B cell (primary cell): ENCODE data around the gene CTNNA1. TPM values are rescaled to one million over a fixed set of nuclear protein-coding genes. Genes with fewer than 3 reads are reported as not detected.

Experiments used
- ATAC-seq: fragments of 200-7000 bp; cut with Tn5 transposase; one replicate; pipeline ENCODE4 v1.10.0; 2021; ENCODE audit warnings: low read depth, mild to moderate bottlenecking, moderate number of reproducible peaks, moderate library complexity
- CTCF ChIA-PET: fragments of 350-600 bp; sonication (Branson Sonifier 250); formaldehyde crosslinking; loops from one replicate; lab custom pipeline; 2021; ENCODE audit warnings: antibody characterized with exemption, inconsistent platforms; lab: Charles Lee
- POLR2A ChIA-PET: fragments of 350-600 bp; sonication (Branson Sonifier 250); formaldehyde crosslinking; loops from one replicate; lab custom pipeline; 2021; ENCODE audit warnings: antibody characterized with exemption; lab: Charles Lee
- DNase-seq: peaks from one replicate; pipeline ENCODE4 v3.0.0; 2013
- H2AFZ ChIP-seq: 2 replicates; pipeline ENCODE4 v1.6.1; 2012; ENCODE audit warnings: mild to moderate bottlenecking, low read depth, low read length; ENCODE audit not compliant: insufficient read depth, poor library complexity, severe bottlenecking
- H3K27ac ChIP-seq, 2 donors: 1 replicate in 1 of 2; 2 replicates in 1 of 2; pipeline ENCODE4 v1.5.1; 2012 to 2013; ENCODE audit warnings: low read length in 2 of 2, mild to moderate bottlenecking in 2 of 2, moderate library complexity in 1 of 2
- H3K27me3 ChIP-seq, 4 experiments: fragments of 200-600 bp in 1 of 4; sonication (generic) in 1 of 4; replicated peaks in 1 of 4; 1 replicate in 2 of 4; 2 replicates in 2 of 4; pipeline versions ENCODE4 v1.6.1 to v1.7.0; 2013 to 2016; ENCODE audit warnings: low read length in 3 of 4, mild to moderate bottlenecking in 2 of 4, mixed read lengths in 1 of 4, moderate library complexity in 1 of 4; ENCODE audit not compliant: insufficient read depth in 4 of 4, control insufficient read depth in 3 of 4; ENCODE audit errors: control extremely low read depth in 1 of 4
- H3K36me3 ChIP-seq, 2 experiments: replicated peaks in 1 of 2; 1 replicate in 1 of 2; 2 replicates in 1 of 2; pipeline versions ENCODE4 v1.6.1 to v1.7.1; 2013; ENCODE audit warnings: low read length in 1 of 2; ENCODE audit not compliant: insufficient read depth in 2 of 2, control insufficient read depth in 1 of 2; ENCODE audit errors: control extremely low read depth in 1 of 2, extremely low read depth in 1 of 2
- H3K4me1 ChIP-seq, 2 donors: fragments of 200-600 bp in 1 of 2; sonication (generic) in 1 of 2; 1 replicate in 1 of 2; 2 replicates in 1 of 2; pipeline versions ENCODE4 v1.5.1 to v1.6.1; 2013 to 2017; ENCODE audit warnings: low read length in 2 of 2; ENCODE audit not compliant: control insufficient read depth in 2 of 2, insufficient read depth in 2 of 2
- H3K4me2 ChIP-seq: replicated peaks from 2 replicates; pipeline ENCODE3; 2012; ENCODE audit warnings: mild to moderate bottlenecking, low read depth, low read length; ENCODE audit not compliant: poor library complexity, severe bottlenecking
- H3K4me3 ChIP-seq, 5 experiments: fragments of 200-600 bp in 1 of 5; sonication (generic) in 1 of 5; 1 replicate in 3 of 5; 2 replicates in 2 of 5; pipeline versions ENCODE4 v1.5.1 to v1.7.0; 2011 to 2016; ENCODE audit warnings: low read length in 4 of 5, mild to moderate bottlenecking in 4 of 5, low read depth in 2 of 5, control low read depth in 1 of 5, moderate library complexity in 1 of 5; ENCODE audit not compliant: insufficient read depth in 1 of 5; ENCODE audit errors: control extremely low read depth in 1 of 5, extremely low read depth in 1 of 5
- H3K79me2 ChIP-seq: fragments of 200-600 bp; sonication (generic); one replicate; pipeline ENCODE4 v1.6.0; 2016; ENCODE audit warnings: low read length; ENCODE audit not compliant: control insufficient read depth, insufficient read depth
- H3K9ac ChIP-seq: fragments of 200-600 bp; sonication (generic); 2 replicates; pipeline ENCODE4 v1.6.1; 2017; ENCODE audit warnings: mild to moderate bottlenecking, low read length, moderate library complexity
- H3K9me3 ChIP-seq, 3 donors: one replicate each; pipeline versions ENCODE4 v1.6.1 to v1.7.1; 2013; ENCODE audit warnings: low read length in 2 of 3; ENCODE audit not compliant: control insufficient read depth in 2 of 3, insufficient read depth in 1 of 3; ENCODE audit errors: control extremely low read depth in 1 of 3
- H4K20me1 ChIP-seq: 2 replicates; pipeline ENCODE4 v1.6.0; 2012; ENCODE audit warnings: mild to moderate bottlenecking, low read length; ENCODE audit not compliant: insufficient read depth, control insufficient read depth, poor library complexity, severe bottlenecking
- H3K27ac Mint-ChIP-seq: one replicate; pipeline ENCODE4 v1.8.0; 2021; ENCODE audit warnings: mixed read lengths
- H3K27me3 Mint-ChIP-seq: one replicate; pipeline ENCODE4 v1.8.0; 2021; ENCODE audit warnings: mixed read lengths
- H3K4me1 Mint-ChIP-seq: one replicate; pipeline ENCODE4 v1.8.0; 2021; ENCODE audit warnings: mixed read lengths
- H3K4me3 Mint-ChIP-seq: one replicate; pipeline ENCODE4 v1.8.0; 2021; ENCODE audit warnings: mixed read lengths
- H3K9me3 Mint-ChIP-seq: one replicate; pipeline ENCODE4 v1.8.0; 2022; ENCODE audit warnings: mixed read lengths; ENCODE audit not compliant: insufficient read depth
- EZH2 ChIP-seq: IDR thresholded peaks from 2 replicates; pipeline ENCODE4 v1.6.1; 2012; ENCODE audit warnings: borderline replicate concordance, low read depth, mild to moderate bottlenecking, moderate library complexity, low read length; ENCODE audit not compliant: insufficient read depth, poor library complexity, severe bottlenecking
- WGBS: methylation state at CpG from one replicate; pipeline ENCODE4 v1.1.5; 2013; ENCODE audit warnings: missing lambda C conversion rate; ENCODE audit not compliant: insufficient coverage; 5-methylcytosine and 5-hydroxymethylcytosine counted together
- intact Hi-C: fragments of 100-400 bp; cut with micrococcal nuclease; formaldehyde crosslinking; loops from one replicate; pipeline ENCODE4 v1.10.0; 2022
- polyA plus RNA-seq: library from polyadenylated mRNA; depleted of rRNA; stranded (reverse); fragments of >200 nt; gene quantifications from 2 replicates; pipeline ENCODE4 v1.2.3, GENCODE V29; 2012
- total RNA-seq, 2 donors: library from RNA; stranded (reverse); fragments of 120-200 nt in 1 of 2; gene quantifications; 1 replicate in 1 of 2; 2 replicates in 1 of 2; pipeline versions ENCODE4 v1.2.3 to v1.2.4, GENCODE V29; 2013 to 2022
- TF ChIP-seq, protein P1 (sequence below): fragments of 200-600 bp; IDR thresholded peaks from one replicate; pipeline ENCODE4 v1.8.0; 2022; ENCODE audit warnings: antibody characterized with exemption, mild to moderate bottlenecking

The CTNNA1 gene
- total and polyA plus RNA-seq, 2 donors (not counting 1 experiment from before 2014, with no cell fraction given), result 22.7 to 96.0 TPM

DNA sequence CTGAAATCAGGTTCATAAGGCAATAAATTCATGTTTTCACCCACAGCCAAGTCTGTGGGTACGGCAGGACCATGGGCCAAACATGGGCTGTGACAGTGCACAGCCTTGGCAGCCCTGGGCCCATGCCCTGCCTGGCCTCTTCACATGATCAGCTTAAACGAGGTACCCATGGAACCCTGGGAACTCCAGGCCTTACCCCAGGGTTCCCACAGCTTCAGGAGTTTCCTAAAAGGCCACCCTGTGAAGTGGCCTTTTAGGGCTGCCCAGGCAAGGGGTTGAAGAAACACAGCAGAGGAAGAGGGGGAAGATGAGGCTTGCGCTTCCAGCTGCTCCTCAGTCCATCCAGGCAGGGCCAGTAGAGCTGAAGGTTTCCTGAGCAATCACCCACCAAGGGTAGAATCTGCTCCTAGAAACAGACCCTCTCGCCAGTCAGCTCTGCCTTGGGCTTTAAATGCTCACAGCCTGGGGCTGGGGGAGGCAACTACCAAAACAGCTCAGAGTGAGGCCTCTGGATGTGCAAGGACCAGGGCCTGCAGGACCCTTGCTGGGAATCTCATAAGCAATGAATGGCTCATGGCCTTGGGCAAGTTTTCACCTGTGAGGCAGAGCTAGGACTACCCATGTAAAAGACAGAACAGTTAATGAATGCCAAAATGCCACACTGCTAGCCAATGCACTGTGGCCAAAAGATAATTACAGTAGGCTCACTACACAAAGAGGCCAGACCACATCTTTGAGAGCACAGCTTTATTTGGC, 201.2 kb downstream of the CTNNA1 start:
- TF ChIP-seq, protein P1, sequence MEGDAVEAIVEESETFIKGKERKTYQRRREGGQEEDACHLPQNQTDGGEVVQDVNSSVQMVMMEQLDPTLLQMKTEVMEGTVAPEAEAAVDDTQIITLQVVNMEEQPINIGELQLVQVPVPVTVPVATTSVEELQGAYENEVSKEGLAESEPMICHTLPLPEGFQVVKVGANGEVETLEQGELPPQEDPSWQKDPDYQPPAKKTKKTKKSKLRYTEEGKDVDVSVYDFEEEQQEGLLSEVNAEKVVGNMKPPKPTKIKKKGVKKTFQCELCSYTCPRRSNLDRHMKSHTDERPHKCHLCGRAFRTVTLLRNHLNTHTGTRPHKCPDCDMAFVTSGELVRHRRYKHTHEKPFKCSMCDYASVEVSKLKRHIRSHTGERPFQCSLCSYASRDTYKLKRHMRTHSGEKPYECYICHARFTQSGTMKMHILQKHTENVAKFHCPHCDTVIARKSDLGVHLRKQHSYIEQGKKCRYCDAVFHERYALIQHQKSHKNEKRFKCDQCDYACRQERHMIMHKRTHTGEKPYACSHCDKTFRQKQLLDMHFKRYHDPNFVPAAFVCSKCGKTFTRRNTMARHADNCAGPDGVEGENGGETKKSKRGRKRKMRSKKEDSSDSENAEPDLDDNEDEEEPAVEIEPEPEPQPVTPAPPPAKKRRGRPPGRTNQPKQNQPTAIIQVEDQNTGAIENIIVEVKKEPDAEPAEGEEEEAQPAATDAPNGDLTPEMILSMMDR, result no peak
- no peaks in the 10 kb centered on the region for H3K9me3 ChIP-seq
- intact Hi-C loops, result no loop called here
- no peak for ATAC-seq
- H3K4me2 ChIP-seq, result no peak overlapping the region
- DNase-seq, result no peak
- no peaks in the 10 kb centered on the region for H3K79me2 ChIP-seq
- WGBS, result 81% methylated on average over 4 of the region's 4 CpGs
- peak overlapping the region in 1 of 2 donors; percentile 20 for H3K27ac ChIP-seq
- ChIA-PET CTCF (interaction anchor here (1.1 kb wide), 1 partner anchor 8 kb away, joined by 3 read pairs; no protein-coding TSS in a partner anchor), POLR2A (no interaction called here)
- H3K27me3 ChIP-seq, result no peaks in the 10 kb centered on the region
- Mint-ChIP-seq H3K9me3 (no peaks in the 10 kb centered on the region), H3K4me3 (no peak overlapping the region), H3K27me3 (no peaks in the 10 kb centered on the region), H3K27ac (peak overlapping the region; percentile 13), H3K4me1 (peaks cover 22% of the 10 kb centered on the region)
- H2AFZ ChIP-seq, result no peak overlapping the region
- no peak overlapping the region for H3K4me3 ChIP-seq
- H4K20me1 ChIP-seq, result no peaks in the 10 kb centered on the region
- H3K4me1 ChIP-seq, result peaks cover 13% of the 10 kb centered on the region in 2 donors
- no peak overlapping the region for H3K9ac ChIP-seq
- no peaks in the 10 kb centered on the region for H3K36me3 ChIP-seq

DNA sequence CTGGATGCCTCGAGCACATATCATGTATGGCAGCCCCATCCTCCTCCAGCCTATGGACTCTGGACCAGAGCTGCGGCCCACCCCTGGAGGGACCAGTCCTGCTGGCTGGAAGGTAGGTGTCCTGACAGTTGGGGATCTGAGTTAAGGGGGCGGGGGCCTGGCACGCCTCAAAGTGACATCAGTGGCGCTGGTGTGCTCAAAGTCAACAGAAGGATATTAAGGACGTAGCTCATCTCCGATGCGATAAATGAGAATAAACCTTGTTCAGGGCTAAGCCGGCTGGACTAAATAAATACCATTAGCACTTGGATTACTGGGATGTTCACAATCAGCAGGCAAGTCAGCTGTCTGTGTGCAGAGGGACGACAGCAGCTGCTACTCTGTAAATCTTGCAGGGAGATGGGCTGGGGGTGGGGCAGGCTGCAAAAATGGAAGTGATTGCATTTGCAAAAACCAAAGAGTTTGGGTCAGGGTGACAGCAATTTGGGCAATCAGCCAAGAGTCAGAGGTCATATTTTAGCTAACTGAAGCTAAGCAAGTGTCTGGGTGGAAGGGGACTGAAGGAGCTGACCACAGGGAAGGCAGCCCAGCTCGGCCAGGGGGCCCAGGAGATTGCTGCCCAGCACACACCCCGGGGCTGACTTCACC, 201.9 kb downstream of the CTNNA1 start:
- 95% methylated on average over 11 of the region's 12 CpGs for WGBS
- no peaks in the 10 kb centered on the region for H3K79me2 ChIP-seq
- Mint-ChIP-seq H3K27ac (no peak overlapping the region), H3K4me3 (no peak overlapping the region), H3K27me3 (no peaks in the 10 kb centered on the region), H3K9me3 (no peaks in the 10 kb centered on the region), H3K4me1 (peaks cover 22% of the 10 kb centered on the region)
- H3K27ac ChIP-seq, result no peak overlapping the region
- no peak for ATAC-seq
- H3K4me1 ChIP-seq, result peaks cover 13% of the 10 kb centered on the region in 2 donors
- H3K9ac ChIP-seq, result no peak overlapping the region
- H3K36me3 ChIP-seq, result no peaks in the 10 kb centered on the region
- H3K4me3 ChIP-seq, result no peak overlapping the region
- CTCF ChIA-PET, result interaction anchor here (1.1 kb wide), 1 partner anchor 7 kb away, joined by 3 read pairs; no protein-coding TSS in a partner anchor
- H4K20me1 ChIP-seq, result no peaks in the 10 kb centered on the region
- intact Hi-C loops, result no loop called here
- no peaks in the 10 kb centered on the region for H3K9me3 ChIP-seq
- POLR2A ChIA-PET, result no interaction called here
- no peak overlapping the region for H2AFZ ChIP-seq
- H3K4me2 ChIP-seq, result no peak overlapping the region
- TF ChIP-seq EZH2, result no peak
- TF ChIP-seq, protein P1, result no peak
- no peaks in the 10 kb centered on the region for H3K27me3 ChIP-seq
- DNase-seq, result no peak
